Natural killer cell (primary cell): ENCODE measurements around the gene GBX2. TPM values are rescaled to one million over a fixed set of nuclear protein-coding genes. Genes with fewer than 3 reads are reported as not detected.

Experiments used
- ATAC-seq, 3 donors: fragments of 150-1000 bp in 2 of 3; fragments of 200-7000 bp in 1 of 3; cut with Tn5 transposase; 1 replicate in 1 of 3; 2 replicates in 2 of 3; pipeline ENCODE4 v1.10.0; 2021; ENCODE audit warnings: mild to moderate bottlenecking in 2 of 3, moderate library complexity in 2 of 3
- DNase-seq, 2 donors: peaks; one replicate each; pipeline versions ENCODE4 v3.0.0 to v3.0.0-alpha.2; 2013 to 2021; ENCODE audit warnings: mixed read lengths in 1 of 2
- H3K27ac ChIP-seq: one replicate; pipeline ENCODE4 v1.5.1; 2013; ENCODE audit warnings: mild to moderate bottlenecking, low read length
- H3K27me3 ChIP-seq: one replicate; pipeline ENCODE4 v1.6.1; 2013; ENCODE audit warnings: low read length; ENCODE audit not compliant: control insufficient read depth, insufficient read depth
- H3K36me3 ChIP-seq: one replicate; pipeline ENCODE4 v1.6.1; 2013; ENCODE audit warnings: low read length; ENCODE audit not compliant: control insufficient read depth, insufficient read depth
- H3K4me1 ChIP-seq: one replicate; pipeline ENCODE4 v1.6.1; 2013; ENCODE audit warnings: low read length; ENCODE audit not compliant: control insufficient read depth, insufficient read depth
- H3K4me3 ChIP-seq: one replicate; pipeline ENCODE4 v1.5.1; 2013; ENCODE audit warnings: low read length
- H3K9me3 ChIP-seq: one replicate; pipeline ENCODE4 v1.6.1; 2013; ENCODE audit warnings: low read length; ENCODE audit not compliant: control insufficient read depth, insufficient read depth
- H3K27ac Mint-ChIP-seq, 2 donors: one replicate each; pipeline ENCODE4 v1.8.0; 2022; ENCODE audit warnings: mild to moderate bottlenecking in 2 of 2, mixed read lengths in 2 of 2, moderate library complexity in 1 of 2
- H3K27me3 Mint-ChIP-seq, 2 donors: one replicate each; pipeline ENCODE4 v1.8.0; 2022; ENCODE audit warnings: low read depth in 2 of 2, mixed read lengths in 2 of 2
- H3K36me3 Mint-ChIP-seq: one replicate; pipeline ENCODE4 v1.8.0; 2022; ENCODE audit warnings: mixed read lengths
- H3K4me1 Mint-ChIP-seq, 2 donors: one replicate each; pipeline ENCODE4 v1.8.0; 2022; ENCODE audit warnings: mixed read lengths in 2 of 2
- H3K4me3 Mint-ChIP-seq: one replicate; pipeline ENCODE4 v1.8.0; 2022; ENCODE audit warnings: mild to moderate bottlenecking, moderate library complexity, mixed read lengths
- H3K9me3 Mint-ChIP-seq, 2 donors: one replicate each; pipeline ENCODE4 v1.8.0; 2022; ENCODE audit warnings: mixed read lengths in 2 of 2
- CTCF ChIP-seq: fragments of 200-600 bp; IDR thresholded peaks from one replicate; pipeline ENCODE4 v1.8.0; 2022; ENCODE audit warnings: antibody characterized with exemption
- WGBS: methylation state at CpG from one replicate; pipeline ENCODE4 v1.1.7; 2013; ENCODE audit warnings: missing lambda C conversion rate; ENCODE audit not compliant: insufficient coverage; 5-methylcytosine and 5-hydroxymethylcytosine counted together
- intact Hi-C: fragments of 100-400 bp; cut with micrococcal nuclease; formaldehyde crosslinking; loops from one replicate; pipeline ENCODE4 v1.14.2; 2022
- total RNA-seq, 4 donors: library from RNA; stranded (reverse); fragments of 120-200 nt in 1 of 4; gene quantifications; one replicate each; pipeline versions ENCODE4 v1.2.3 to v1.2.4, GENCODE V29; 2013 to 2022

GBX2 gene
- total RNA-seq, 3 donors from 2014 or later (not counting 1 experiment from before 2014, with no cell fraction given), result not detected

- H3K27ac Mint-ChIP-seq, result no peak overlapping the region
- Histone ChIP-seq H3K9me3 (no peaks in the 10 kb centered on the region), H3K36me3 (no peaks in the 10 kb centered on the region), H3K27me3 (no peaks in the 10 kb centered on the region), H3K27ac (no peak overlapping the region), H3K4me1 (no peaks in the 10 kb centered on the region), H3K4me3 (no peak overlapping the region)
- H3K4me1 Mint-ChIP-seq, result no peaks in the 10 kb centered on the region
- intact Hi-C loops, result no loop called here
- WGBS, result 86% methylated on average over 12 of the region's 12 CpGs
- no peak for DNase-seq
- ATAC-seq, result no peak
- TF ChIP-seq CTCF, result no peak
- no peaks in the 10 kb centered on the region for H3K9me3 Mint-ChIP-seq
- H3K36me3 Mint-ChIP-seq, result no peaks in the 10 kb centered on the region
- no peak overlapping the region for H3K4me3 Mint-ChIP-seq
- peaks cover 2 to 11% of the 10 kb centered on the region in 2 donors for H3K27me3 Mint-ChIP-seq
Observed at GRCh38 chr2:236194786-236195185, 26.6 kb upstream of the GBX2 start.

GRCh38 chr2:236193026-236193425 is 24.8 kb upstream of the GBX2 start:
- Histone ChIP-seq H3K9me3 (no peaks in the 10 kb centered on the region), H3K4me3 (no peak overlapping the region), H3K36me3 (no peaks in the 10 kb centered on the region), H3K27me3 (no peaks in the 10 kb centered on the region), H3K27ac (no peak overlapping the region), H3K4me1 (no peaks in the 10 kb centered on the region)
- Mint-ChIP-seq H3K4me3 (no peak overlapping the region), H3K27me3 (peaks cover 2 to 11% of the 10 kb centered on the region in 2 donors), H3K27ac (no peak overlapping the region), H3K36me3 (no peaks in the 10 kb centered on the region), H3K9me3 (no peaks in the 10 kb centered on the region), H3K4me1 (no peaks in the 10 kb centered on the region)
- no peak for TF ChIP-seq CTCF
- ATAC-seq (no peak), DNase-seq (no peak)
- WGBS, result 85% methylated on average over 10 of the region's 10 CpGs
- intact Hi-C loops, result no loop called here

- intact Hi-C loops, result no loop called here
- TF ChIP-seq CTCF, result no peak
- no peak overlapping the region for H3K4me3 ChIP-seq
Observed at GRCh38 chr2:236190674-236191073, 22.5 kb upstream of the GBX2 start.

GRCh38 chr2:236184701-236185100 is 16.5 kb upstream of the GBX2 start:
- 91% methylated on average over 4 of the region's 4 CpGs for WGBS
- Histone ChIP-seq H3K9me3 (no peaks in the 10 kb centered on the region), H3K27ac (no peak overlapping the region), H3K36me3 (no peaks in the 10 kb centered on the region), H3K4me1 (no peaks in the 10 kb centered on the region), H3K4me3 (no peak overlapping the region), H3K27me3 (peaks cover 11% of the 10 kb centered on the region)
- Mint-ChIP-seq H3K4me1 (no peaks in the 10 kb centered on the region), H3K27ac (no peak overlapping the region), H3K36me3 (no peaks in the 10 kb centered on the region), H3K4me3 (no peak overlapping the region), H3K9me3 (no peaks in the 10 kb centered on the region), H3K27me3 (peaks cover 35 to 38% of the 10 kb centered on the region in 2 donors)
- DNase-seq, result no peak
- ATAC-seq, result no peak
- no peak for TF ChIP-seq CTCF
- intact Hi-C loops, result no loop called here

More at GRCh38 chr2:236190674-236191073, 22.5 kb upstream of the GBX2 start:
- Histone ChIP-seq H3K27ac (no peak overlapping the region), H3K36me3 (no peaks in the 10 kb centered on the region), H3K9me3 (no peaks in the 10 kb centered on the region), H3K27me3 (no peaks in the 10 kb centered on the region), H3K4me1 (no peaks in the 10 kb centered on the region)
- peaks cover 9 to 19% of the 10 kb centered on the region in 2 donors for H3K27me3 Mint-ChIP-seq
- H3K4me1 Mint-ChIP-seq, result no peaks in the 10 kb centered on the region
- 85% methylated on average over 2 of the region's 2 CpGs for WGBS
- H3K9me3 Mint-ChIP-seq, result no peaks in the 10 kb centered on the region
- H3K4me3 Mint-ChIP-seq, result no peak overlapping the region
- ATAC-seq (no peak), DNase-seq (no peak)
- H3K27ac Mint-ChIP-seq, result no peak overlapping the region
- H3K36me3 Mint-ChIP-seq, result no peaks in the 10 kb centered on the region
